IPS-NIHi7 (cell line): ENCODE data around the gene RAB10.
"Not testable (repeated sequence)": the region's sequence is repeated elsewhere in the genome, so short reads cannot be mapped to it uniquely, and the experiment has no call there.

ENCODE experiments used
- DNase-seq: peaks from one replicate; pipeline ENCODE4 v3.0.0; 2012; ENCODE audit warnings: mixed read lengths; ENCODE audit errors: extremely low spot score

The RAB10 gene

DNA sequence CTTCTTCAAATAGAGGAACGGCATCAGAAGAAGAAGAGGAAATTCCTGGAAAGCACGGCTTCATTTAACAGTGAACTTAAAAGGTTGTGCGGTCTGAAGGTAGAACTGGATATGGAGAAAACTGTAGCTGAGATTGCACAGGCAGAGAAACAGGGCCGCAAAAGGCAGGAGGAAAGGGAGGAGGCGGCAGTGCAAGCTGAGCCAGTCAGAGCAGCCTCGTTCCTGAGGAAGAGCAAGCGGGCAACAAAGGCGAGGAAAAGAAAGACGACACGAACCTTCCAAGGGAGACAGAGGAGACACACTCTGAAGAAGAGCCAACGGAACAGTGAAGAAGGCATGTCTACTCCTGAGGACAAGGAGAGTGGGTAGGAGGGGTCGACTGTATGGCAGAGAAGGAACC, 116.4 kb downstream of the RAB10 start:
- no peak for DNase-seq

DNA sequence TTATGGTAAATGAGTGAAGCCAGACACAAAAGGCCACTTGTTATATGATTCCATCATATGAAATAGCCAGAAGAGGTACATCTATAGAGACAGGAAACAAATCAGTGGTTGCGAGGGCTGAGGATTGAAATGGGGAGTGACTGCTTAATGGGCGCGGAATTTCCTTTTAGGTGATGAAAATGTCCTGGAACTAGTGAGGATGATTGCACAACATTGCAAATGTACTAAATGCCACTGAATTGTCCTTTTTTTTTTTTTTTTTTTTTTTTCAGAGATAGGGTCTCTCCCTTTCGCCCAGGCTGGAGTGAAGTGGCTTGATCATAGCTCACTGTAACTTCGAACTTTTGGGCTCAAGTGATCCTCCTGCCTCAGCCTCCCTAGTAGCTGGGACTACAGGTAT, 123.7 kb downstream of the RAB10 start:
- no peak for DNase-seq

DNA sequence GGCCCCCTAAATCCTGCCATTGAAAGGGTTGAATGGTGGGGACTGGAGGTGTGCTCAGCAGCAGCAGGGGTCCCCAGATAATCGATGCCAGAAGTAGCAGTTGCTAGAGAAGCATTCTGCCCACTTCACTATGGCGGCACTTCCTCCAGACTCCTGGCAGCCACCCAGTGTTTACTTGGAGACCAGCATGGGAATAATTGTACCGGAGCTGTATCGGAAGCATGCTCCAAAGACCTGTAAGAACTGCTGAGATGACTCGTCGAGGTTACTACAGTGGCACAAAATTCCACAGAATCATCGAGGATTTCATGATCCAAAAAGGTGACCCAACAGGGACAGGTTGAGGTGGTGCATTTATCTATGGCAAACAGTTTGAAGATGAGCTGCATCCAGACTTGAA, 128.0 kb downstream of the RAB10 start:
- DNase-seq = no peak

DNA sequence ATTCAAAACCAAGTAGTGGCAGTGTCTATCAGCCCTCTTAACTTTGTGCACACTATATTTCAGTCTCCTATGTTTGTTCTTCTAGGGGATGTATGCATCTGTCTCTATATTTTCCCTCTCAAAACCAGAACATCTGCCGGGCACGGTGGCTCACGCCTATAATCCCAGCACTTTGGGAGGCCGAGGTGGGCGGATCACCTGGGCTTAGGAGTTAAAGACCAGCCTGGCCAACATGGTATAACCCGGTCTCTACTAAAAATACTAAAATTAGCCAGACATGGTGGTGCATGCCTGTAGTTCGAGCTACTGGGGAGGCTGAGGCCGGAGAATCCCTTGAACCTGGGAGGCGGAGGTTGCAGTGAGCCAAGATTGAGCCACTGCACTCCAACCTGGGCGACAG, 129.1 kb downstream of the RAB10 start:
- DNase-seq = no peak

DNA sequence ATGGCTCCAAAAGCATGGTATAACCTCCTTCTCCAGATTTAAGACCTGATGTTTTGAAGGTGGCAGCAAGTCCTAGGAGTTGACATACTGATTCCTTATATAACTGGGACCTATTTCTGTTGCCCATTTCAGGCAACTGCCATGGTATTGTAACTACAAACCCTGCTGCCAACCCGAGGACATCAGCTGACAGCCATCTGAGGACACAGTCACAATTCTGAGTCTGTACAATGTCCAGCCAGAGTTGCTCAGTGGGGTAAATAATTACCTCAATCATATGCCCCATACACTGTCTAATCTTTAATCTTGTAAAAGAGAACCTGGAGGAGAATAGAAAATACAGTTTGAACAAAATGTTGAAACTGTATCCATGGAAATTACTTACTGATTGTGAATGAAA, 130.3 kb downstream of the RAB10 start:
- no peak for DNase-seq

DNA sequence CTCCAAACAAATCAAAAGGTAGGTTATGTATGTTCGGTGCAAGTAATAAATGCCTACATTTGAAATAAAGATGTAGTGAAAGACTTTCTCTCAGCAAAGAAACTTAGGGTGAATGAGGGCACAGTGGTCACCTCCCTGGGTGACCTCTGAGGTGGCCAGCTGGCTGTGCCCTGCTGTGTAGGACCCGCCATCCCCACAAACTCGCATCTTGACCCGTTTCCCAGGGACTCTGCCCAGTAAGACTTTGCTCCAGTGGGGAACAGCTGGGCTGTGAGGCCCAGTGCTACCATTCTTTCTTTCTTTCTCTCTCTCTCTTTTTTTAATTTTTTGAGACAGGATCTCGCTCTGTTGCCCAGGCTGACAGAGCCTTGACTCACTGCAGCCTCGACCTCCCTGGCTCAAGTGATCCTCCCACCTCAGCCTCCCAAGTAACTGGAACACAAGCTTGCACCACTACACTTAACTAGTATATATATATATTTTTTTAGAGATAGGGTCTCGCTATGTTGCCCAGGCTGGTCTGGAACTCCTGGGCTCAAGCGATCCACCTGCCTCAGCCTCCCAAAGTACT, 130.8 kb downstream of the RAB10 start:
- DNase-seq = no peak

DNA sequence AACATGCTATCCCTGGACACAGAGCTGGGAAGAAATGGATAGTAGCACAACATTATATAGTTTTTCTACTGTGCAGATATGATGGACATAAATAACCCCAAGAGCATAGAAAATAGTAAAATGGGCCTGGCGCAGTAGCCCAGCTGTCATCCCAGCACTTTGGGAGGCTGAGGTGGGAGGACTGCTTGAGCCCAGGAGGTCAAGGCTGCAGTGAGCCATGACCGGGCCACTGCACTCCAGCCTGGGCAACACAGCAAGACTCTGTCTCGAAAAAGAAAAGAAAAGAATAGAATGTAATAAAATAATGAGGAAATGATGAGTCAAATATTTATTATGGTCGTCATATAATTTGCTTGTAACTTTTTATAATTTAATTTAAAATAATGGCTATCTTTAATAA, 131.5 kb downstream of the RAB10 start:
- no peak for DNase-seq

DNA sequence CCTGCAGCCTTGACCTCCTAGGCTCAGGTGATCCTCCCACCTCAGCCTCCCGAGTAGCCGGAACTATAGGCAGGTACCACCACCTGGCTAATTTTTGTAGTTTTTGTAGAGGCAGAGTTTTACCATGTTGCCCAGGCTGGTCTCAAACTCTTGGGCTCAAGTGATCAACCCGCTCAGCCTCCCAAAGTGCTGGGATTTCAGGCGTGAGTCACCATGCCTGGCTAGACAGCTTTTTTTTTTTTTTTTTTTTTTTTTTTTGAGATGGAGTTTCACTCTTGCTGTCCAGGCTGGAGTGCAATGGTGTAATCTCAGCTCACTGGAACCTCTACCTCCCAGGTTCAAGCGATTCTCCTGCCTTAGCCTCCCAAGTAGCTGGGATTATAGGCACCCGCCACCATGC, 132.7 kb downstream of the RAB10 start:
- not testable (repeated sequence) for DNase-seq

DNA sequence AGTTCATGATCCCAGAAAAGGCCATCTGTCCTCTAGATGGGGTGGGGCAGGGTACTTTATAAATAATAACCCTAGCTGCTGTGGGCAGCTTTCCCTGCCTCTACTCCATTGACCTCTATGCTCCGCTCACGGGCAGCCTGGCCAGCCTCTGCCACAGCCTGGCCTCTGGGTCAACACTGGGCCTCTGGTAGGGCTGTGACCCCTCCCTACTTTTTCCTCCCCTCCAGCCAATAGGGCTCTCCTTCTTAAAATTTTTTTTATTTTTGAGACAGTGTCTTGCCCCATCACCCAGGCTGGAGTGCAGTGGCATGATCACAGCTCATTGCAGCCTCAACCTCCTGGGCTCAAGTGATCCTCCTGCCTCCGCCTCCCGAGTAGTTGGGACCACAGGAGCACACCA, 134.9 kb downstream of the RAB10 start:
- DNase-seq = no peak

DNA sequence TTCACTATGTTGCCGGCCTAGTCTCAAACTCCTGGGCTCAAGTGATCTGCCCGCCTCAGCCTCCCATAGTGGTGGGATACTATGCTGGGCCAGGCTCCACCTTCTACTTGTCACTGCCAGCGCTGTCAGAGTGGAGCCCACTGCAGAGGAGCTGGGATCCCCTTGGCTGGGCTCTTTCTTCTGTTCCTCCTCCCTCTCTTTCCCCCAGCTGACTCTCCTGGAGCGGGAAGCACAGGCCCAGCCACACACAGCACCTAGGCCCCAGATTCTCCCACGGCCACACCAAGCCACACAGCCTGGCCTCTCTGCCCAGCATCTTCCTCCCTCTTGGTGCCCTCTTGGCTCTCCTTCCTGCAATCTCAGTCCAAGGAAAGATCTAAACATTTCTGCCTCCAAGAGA, 135.3 kb downstream of the RAB10 start:
- no peak for DNase-seq

DNA sequence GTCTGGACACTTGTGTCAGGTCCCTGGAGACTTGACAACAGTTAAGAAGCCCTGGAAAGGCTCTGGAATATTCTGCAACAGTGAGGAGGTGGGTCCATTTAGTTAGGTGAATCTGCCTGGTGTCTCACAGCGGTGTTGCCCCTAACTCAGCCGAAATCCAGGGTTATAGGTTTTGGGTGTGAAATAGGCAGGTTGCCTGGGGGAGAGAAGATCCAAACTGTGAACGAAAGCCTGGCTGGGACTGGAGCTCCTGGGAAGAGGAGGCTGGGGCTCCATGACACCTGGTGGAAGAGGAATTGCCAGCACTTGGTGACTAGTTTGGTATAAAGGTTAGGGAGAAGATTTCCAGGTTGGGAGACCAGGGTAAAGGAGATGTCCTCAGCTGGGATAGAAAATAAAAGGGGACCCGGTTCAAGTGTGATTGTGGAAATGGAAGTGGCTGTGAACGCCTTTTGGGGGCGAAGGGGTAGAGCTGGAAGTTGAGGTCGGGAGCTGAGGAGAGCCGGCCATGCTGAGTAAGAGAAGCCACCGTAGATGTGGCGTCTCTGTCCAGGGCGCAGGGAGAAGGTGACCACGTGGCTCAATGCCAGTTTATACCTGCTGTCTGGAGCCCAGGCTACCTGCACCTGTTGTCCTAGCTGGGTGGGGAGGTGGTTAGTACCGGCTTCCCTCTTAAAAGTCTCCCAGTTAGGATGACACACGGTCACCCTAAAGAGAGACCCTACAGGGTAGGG, 136.0 kb downstream of the RAB10 start:
- DNase-seq = no peak

DNA sequence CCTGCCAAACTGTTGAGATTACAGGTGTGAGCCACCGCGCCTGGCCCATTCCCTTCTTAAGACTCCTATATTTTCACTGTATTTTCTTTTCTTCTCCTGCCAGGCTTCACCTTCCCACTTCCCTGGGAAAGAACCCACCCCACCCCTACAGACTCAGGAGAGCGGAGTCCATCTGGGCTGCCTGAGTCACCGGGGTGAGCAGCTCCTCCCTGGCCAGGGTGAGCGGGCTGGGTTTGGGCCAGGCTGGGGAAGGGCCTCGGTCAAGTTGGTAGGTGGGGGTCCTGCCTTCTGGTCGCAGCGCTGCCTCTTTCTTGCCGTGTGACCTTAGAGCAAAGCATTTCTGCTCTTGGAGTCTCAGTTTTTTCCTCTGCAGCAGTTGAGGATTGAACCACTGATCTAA, 136.9 kb downstream of the RAB10 start:
- DNase-seq = no peak

DNA sequence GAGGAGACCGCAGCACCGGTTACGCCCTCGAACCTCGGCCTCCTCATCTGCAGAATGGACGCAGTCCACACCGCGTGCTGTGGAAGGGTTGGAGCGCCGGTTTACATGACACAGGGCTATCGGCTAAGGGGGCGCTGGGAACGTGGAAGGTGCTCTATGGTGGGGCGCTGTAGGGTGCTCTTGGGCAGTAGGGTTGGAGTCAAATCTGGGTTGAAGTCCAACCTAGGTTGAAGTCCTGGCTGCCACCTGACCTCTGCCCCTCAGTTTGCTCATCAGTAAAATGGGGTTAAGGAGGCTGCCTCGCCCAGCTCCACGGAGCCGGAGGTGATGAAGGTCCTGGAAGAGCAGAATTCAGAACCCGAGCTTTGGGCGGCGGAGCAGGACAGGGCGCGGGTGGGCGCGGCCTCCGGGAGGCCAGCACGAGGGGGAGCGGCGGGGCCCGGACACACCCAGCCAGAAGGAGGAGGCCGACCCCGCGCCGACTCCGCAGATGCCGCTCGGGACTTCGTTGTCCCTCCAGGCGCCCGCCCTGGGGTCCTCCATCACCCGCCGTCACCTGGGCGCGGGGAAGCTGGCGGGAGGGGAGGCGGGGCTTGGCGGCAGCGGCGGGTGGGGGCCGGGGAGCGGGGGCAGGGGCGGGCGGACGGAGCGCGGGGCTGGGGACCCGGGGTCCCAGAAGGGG, 138.4 kb downstream of the RAB10 start:
- no peak for DNase-seq

DNA sequence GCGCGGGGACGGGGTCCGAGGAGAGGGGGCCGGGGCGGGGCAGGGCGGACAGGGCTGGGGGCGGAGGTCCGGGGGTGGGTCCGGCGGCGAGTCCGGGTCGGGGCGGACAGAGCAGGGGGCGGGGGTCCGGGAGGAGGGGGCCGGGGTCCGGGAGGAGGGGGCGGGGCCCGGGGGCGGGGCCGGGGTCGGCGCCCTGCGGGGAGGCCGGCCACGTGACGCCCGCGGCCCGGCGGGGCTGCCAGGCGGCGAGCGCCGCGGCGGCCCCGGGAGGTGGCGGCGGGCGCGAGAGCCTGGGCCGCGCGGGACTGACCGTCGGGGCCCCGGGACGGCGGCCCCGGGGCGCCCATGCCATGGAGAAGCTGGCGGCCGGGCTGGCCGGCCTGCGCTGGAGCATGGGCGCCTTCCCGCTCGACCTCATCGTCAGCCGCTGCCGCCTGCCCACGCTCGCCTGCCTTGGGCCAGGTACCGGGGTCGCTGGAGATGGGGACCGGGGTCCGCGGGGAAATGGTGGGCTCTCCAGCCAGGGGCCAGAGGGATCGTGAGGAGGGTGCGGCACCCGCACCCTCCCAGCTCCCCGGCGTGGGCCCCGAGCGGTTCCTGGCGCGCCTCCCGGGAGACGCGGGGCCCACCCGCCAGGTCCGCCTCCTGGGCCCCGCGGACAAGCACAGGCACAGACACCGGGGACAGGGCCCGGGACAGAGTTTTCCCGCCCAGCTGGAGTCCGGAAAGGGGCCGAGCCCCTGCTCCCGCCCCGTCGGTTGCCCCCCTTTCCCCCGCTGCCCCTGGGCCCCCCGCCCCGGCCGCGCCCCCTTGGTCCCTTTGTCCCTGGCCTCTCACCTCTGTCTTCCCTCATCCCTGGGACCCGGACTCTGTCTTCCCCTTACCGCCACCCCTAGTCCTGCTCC, 139.2 kb downstream of the RAB10 start, which contains the start of gene GAREM2:
TSS of gene GAREM2 (plus strand) at position 218 of the 905 bp plus-strand sequence. CDS start at position 351, 133 bp downstream.
- DNase-seq = peak; percentile 84

DNA sequence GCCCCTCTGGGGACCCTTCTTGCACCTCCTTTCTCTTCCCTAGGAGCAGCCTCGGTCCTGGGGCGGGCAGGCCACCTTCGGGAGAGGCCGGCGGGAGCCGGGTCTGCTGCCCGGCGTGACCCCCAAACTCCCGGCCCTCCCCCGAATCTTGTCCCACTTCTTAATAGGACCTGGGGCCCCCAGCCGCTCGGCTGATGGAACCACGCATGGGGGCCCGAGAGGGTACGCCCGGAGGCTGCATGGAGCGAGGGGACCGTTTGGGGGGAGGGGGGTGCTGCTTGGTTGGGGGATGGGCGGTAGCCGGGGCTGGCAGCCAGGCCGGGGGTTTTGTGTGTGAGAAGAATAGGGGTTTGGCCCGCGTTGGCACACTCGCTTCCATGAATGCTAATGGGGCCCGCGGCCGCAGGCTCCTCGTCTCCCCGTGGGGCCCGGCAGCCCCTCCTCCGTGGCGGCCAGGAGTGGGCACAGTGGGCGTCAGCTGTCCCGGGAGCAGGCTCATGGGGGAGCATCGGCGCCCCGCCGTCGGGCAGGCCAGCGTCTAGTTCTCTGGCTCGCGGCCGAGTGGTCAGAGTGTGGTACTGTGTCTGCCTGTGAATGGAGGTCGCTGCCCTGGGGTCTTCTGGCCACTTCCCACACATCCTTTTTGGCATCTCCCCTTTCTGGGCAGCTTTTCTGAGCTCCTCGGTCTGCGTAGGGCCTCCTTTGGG, 140.0 kb downstream of the RAB10 start:
- no peak for DNase-seq

DNA sequence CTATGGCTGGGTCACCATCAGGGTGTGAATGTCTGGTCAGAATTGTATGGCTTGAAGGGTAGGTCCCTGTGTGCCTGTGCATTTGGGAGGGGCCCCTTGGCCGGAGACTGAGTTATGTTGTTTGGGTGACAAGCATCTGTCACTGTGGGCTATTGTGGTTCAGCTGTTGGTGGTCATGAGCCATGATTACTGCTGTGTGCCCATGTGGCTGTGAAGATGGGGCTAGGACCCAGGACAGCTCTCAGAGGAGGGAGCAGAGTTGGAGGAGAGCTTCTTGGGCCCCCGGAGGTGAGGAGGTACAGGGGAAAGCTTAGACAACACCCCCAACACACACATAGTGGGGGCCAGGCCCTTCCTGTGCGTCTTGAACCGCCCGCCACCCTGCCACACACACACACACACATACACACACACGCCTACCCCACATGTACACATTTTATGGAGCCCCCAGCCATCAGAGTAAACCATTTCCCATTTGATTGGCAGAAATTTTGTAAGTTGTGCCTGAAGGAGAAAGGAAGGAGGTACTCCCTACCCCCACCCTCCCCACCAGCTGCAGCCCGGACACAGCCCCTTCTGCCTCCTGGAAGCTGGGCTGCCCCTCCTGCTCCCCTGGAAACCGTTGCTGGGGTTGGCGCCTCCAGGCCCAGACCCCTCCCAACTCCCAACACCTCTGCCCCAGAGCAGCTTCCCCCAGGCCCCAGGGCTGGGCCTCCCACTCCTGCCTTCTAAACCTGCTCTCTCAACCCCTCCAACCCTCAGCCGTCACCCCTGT, 141.0 kb downstream of the RAB10 start:
- no peak for DNase-seq

DNA sequence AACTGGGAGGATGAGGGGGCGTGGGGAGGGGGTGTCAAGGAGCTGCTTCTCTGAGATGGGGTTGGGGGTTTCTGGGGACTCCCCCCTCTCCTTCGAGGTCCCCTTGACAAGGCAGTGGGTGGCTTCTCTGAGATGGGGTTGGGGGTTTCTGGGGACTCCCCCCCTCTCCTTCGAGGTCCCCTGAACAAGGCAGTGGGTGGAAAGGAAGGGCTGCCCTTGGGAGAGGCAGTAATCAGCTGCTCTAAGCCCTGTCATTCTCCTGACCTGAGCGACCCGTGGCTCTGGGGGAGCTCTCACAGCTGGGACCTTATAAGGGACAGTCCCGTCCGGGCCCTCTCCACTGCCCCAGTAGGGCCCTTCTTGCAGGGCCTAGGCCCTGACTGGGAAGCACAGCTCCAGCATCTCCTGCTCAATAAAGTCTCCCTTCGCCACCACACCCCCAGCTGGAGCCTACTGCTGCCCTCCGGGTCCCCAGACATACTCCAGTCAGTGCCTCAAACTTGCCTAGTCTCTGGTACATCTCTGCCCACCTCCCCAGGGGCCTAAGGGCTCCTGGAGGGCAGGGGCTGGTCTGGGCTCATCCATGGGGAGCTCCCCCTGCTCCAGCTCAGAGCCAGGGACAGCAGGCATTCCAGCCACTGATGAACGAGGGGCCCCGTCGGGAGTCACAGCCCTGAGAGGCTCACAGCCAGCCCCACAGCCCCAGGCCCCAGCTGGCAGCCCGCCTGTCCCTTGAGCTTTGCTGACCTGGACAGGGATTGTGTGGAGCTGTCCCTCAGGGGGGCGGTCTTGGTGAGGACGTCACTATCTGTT, 141.8 kb downstream of the RAB10 start:
- DNase-seq = no peak

DNA sequence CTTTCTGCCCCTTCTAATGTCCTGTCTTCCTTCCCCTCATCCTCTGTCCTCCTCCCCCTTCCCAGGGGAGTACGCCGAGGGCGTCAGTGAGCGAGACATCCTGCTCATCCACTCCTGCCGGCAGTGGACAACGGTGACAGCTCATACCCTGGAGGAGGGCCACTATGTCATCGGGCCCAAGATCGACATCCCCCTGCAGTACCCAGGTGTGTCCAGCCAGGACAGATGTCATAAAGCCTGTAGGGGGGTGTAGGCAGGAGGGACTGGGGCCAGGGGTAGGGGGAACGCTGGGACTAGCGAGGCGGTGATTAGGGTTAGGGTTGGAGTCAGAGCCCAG, 142.4 kb downstream of the RAB10 start:
- no peak for DNase-seq

DNA sequence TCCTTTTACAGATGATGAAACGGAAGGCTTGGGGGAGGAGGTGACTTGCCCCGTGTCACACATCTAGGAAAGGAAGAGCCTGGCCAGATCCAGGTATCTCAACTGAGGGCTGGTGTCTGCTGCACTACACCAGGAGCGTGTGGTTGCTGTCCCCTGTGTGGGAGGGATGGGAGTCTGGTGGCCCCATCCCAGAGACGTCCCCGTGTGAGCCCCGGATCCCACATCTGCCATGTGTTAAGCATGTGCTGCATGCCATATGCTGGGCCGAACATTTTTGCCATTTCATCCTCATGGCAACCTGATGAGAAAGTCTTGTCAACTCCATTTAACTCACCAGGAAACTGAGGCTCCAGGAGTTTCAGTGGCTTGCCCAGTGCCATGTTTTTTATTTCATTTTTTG, 143.2 kb downstream of the RAB10 start:
- no peak for DNase-seq

DNA sequence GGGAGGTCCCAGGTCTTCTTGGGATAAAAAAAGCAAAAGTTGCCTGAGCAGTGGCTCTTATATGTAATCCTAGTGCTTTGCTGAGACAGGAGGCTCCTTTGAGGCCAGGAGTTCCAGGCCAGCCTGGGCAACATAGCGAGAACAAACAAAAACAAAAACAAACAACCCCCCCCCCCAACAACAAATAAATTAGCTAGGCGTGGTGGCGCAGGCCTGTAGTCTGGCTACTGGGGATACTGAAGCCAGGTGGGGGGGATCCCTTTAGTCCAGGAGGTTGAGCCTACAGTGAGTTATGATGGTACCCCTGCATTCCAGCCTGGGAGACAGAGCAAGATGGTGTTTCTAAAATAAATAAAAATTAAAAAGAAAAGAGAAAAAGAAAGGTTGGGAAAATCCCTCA, 144.4 kb downstream of the RAB10 start:
- no peak for DNase-seq
